Smooth muscle cell (in vitro differentiated cells): ENCODE measurements around the gene GDE1. TPM values are rescaled to one million over a fixed set of nuclear protein-coding genes. Genes with fewer than 3 reads are reported as not detected.

ENCODE experiments used
- DNase-seq: peaks from one replicate; lab custom pipeline; 2025; ENCODE audit not compliant: unreplicated experiment; lab: John Stamatoyannopoulos, UW
- H2AFZ ChIP-seq: fragments of 200-600 bp; sonication (generic); 2 replicates; pipeline ENCODE4 v1.6.0; 2016; ENCODE audit warnings: antibody characterized with exemption, low read depth, mild to moderate bottlenecking
- H3F3A ChIP-seq: fragments of 200-600 bp; sonication (generic); 2 replicates; pipeline ENCODE4 v1.6.0; 2017; ENCODE audit warnings: antibody characterized with exemption, low read depth
- H3K27ac ChIP-seq: fragments of 200-600 bp; sonication (generic); 2 replicates; pipeline ENCODE4 v1.5.1; 2016; ENCODE audit warnings: low read depth, mild to moderate bottlenecking
- H3K27me3 ChIP-seq: fragments of 200-600 bp; sonication (generic); 2 replicates; pipeline ENCODE4 v1.6.1; 2016; ENCODE audit warnings: low read depth, mild to moderate bottlenecking
- H3K36me3 ChIP-seq: fragments of 200-600 bp; sonication (generic); 2 replicates; pipeline ENCODE4 v1.5.1; 2016; ENCODE audit warnings: low read depth
- H3K4me1 ChIP-seq: fragments of 200-600 bp; sonication (generic); 2 replicates; pipeline ENCODE4 v1.5.1; 2016; ENCODE audit warnings: low read depth
- H3K4me2 ChIP-seq: fragments of 200-600 bp; sonication (generic); 2 replicates; pipeline ENCODE4 v1.6.0; 2016; ENCODE audit warnings: mild to moderate bottlenecking
- H3K4me3 ChIP-seq: fragments of 200-600 bp; sonication (generic); 2 replicates; pipeline ENCODE4 v1.5.1; 2016; ENCODE audit warnings: mild to moderate bottlenecking
- H3K79me2 ChIP-seq: fragments of 200-600 bp; sonication (generic); 2 replicates; pipeline ENCODE4 v1.6.0; 2016; ENCODE audit warnings: low read depth, mild to moderate bottlenecking
- H3K9ac ChIP-seq: fragments of 200-600 bp; sonication (generic); 2 replicates; pipeline ENCODE4 v1.6.0; 2016; ENCODE audit warnings: low read depth
- H3K9me3 ChIP-seq: fragments of 200-600 bp; sonication (generic); replicated peaks from 2 replicates; pipeline ENCODE4 v1.5.1; 2016; ENCODE audit warnings: low read depth
- H4K20me1 ChIP-seq: fragments of 200-600 bp; sonication (generic); 2 replicates; pipeline ENCODE4 v1.6.0; 2016; ENCODE audit warnings: low read depth
- WGBS: methylation state at CpG from one replicate; pipeline ENCODE4 v1.1.7; 2016; ENCODE audit warnings: low lambda C conversion rate; 5-methylcytosine and 5-hydroxymethylcytosine counted together
- polyA plus RNA-seq: library from polyadenylated mRNA; unstranded; fragments of >200 nt; fragmentation: Nextera tagmentation; extraction: Ambion mirVana; gene quantifications from 2 replicates; pipeline ENCODE4 v1.2.1, GENCODE V29; 2016
- total RNA-seq: library from RNA; depleted of rRNA; stranded (reverse); fragments of >200 nt; gene quantifications from 2 replicates; pipeline ENCODE4 v1.2.3, GENCODE V29; 2014
- TF ChIP-seq, protein P1 (sequence below): fragments of 200-600 bp; sonication (generic); IDR thresholded peaks from 2 replicates; pipeline ENCODE4 v1.5.1; 2017; ENCODE audit warnings: borderline replicate concordance, mild to moderate bottlenecking, antibody characterized with exemption; ENCODE audit not compliant: insufficient read depth, poor library complexity, severe bottlenecking

The GDE1 gene
- total and polyA plus RNA-seq, 2 experiments from 2014 or later: 43.8 to 46.0 TPM

GRCh38 chr16:19522397-19522732 lies 467 bp upstream of the GDE1 start:
- H3K9me3 ChIP-seq: no peaks in the 10 kb centered on the region
- H3K4me2 ChIP-seq: peak overlapping the region; percentile 85
- H4K20me1 ChIP-seq: peaks cover 14% of the 10 kb centered on the region
- 42% methylated on average over 5 of the region's 5 CpGs for WGBS
- no peak overlapping the region for H3K9ac ChIP-seq
- DNase-seq: no peak
- H3K4me3 ChIP-seq: peak overlapping the region; percentile 86
- peaks cover 24% of the 10 kb centered on the region for H3K79me2 ChIP-seq
- H3F3A ChIP-seq: peaks cover 12% of the 10 kb centered on the region
- H3K36me3 ChIP-seq: no peaks in the 10 kb centered on the region
- H2AFZ ChIP-seq: peak overlapping the region; percentile 54
- peak overlapping the region; percentile 77 for H3K27ac ChIP-seq
- TF ChIP-seq, protein P1, sequence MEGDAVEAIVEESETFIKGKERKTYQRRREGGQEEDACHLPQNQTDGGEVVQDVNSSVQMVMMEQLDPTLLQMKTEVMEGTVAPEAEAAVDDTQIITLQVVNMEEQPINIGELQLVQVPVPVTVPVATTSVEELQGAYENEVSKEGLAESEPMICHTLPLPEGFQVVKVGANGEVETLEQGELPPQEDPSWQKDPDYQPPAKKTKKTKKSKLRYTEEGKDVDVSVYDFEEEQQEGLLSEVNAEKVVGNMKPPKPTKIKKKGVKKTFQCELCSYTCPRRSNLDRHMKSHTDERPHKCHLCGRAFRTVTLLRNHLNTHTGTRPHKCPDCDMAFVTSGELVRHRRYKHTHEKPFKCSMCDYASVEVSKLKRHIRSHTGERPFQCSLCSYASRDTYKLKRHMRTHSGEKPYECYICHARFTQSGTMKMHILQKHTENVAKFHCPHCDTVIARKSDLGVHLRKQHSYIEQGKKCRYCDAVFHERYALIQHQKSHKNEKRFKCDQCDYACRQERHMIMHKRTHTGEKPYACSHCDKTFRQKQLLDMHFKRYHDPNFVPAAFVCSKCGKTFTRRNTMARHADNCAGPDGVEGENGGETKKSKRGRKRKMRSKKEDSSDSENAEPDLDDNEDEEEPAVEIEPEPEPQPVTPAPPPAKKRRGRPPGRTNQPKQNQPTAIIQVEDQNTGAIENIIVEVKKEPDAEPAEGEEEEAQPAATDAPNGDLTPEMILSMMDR: no peak
- no peaks in the 10 kb centered on the region for H3K27me3 ChIP-seq
- peaks cover 11% of the 10 kb centered on the region for H3K4me1 ChIP-seq

- Histone ChIP-seq H3K9ac (peak overlapping the region; percentile 74), H3K4me2 (peak overlapping the region; percentile 85), H3K27ac (peak overlapping the region; percentile 77), H3K4me1 (peaks cover 11% of the 10 kb centered on the region), H3K4me3 (peak overlapping the region; percentile 86), H3F3A (peaks cover 12% of the 10 kb centered on the region), H4K20me1 (peaks cover 14% of the 10 kb centered on the region), H3K9me3 (no peaks in the 10 kb centered on the region), H3K79me2 (peaks cover 16% of the 10 kb centered on the region), H3K27me3 (no peaks in the 10 kb centered on the region), H3K36me3 (peaks cover 5% of the 10 kb centered on the region), H2AFZ (peak overlapping the region; percentile 54)
- WGBS: 18% methylated on average over 8 of the region's 8 CpGs
- TF ChIP-seq, protein P1: no peak
- no peak for DNase-seq
Observed at GRCh38 chr16:19520861-19521331, 1.0 kb downstream of the GDE1 start.

GRCh38 chr16:19518388-19518787 lies 3.5 kb downstream of the GDE1 start:
- no peak overlapping the region for H3K9ac ChIP-seq
- DNase-seq: no peak
- H3K4me3 ChIP-seq: no peak overlapping the region
- H2AFZ ChIP-seq: no peak overlapping the region
- peaks cover 11% of the 10 kb centered on the region for H3K79me2 ChIP-seq
- H3K9me3 ChIP-seq: no peaks in the 10 kb centered on the region
- H4K20me1 ChIP-seq: peaks cover 19% of the 10 kb centered on the region
- H3K4me2 ChIP-seq: no peak overlapping the region
- H3K27me3 ChIP-seq: no peaks in the 10 kb centered on the region
- H3K4me1 ChIP-seq: peaks cover 11% of the 10 kb centered on the region
- WGBS: 75% methylated on average over 2 of the region's 2 CpGs
- no peak overlapping the region for H3K27ac ChIP-seq
- TF ChIP-seq, protein P1: no peak
- peaks cover 6% of the 10 kb centered on the region for H3F3A ChIP-seq
- peaks cover 10% of the 10 kb centered on the region for H3K36me3 ChIP-seq

GRCh38 chr16:19517424-19518089 lies 4.3 kb downstream of the GDE1 start:
- no peaks in the 10 kb centered on the region for H3K9me3 ChIP-seq
- DNase-seq: no peak
- peaks cover 6% of the 10 kb centered on the region for H3F3A ChIP-seq
- peaks cover 11% of the 10 kb centered on the region for H3K4me1 ChIP-seq
- no peak overlapping the region for H3K4me2 ChIP-seq
- whole genome bisulfite sequencing: 85% methylated on average over 8 of the region's 8 CpGs
- H4K20me1 ChIP-seq: peaks cover 19% of the 10 kb centered on the region
- no peak overlapping the region for H3K27ac ChIP-seq
- no peak overlapping the region for H3K4me3 ChIP-seq
- H3K9ac ChIP-seq: no peak overlapping the region
- TF ChIP-seq, protein P1: no peak
- H3K27me3 ChIP-seq: no peaks in the 10 kb centered on the region
- peaks cover 11% of the 10 kb centered on the region for H3K79me2 ChIP-seq
- H3K36me3 ChIP-seq: peaks cover 10% of the 10 kb centered on the region
- H2AFZ ChIP-seq: no peak overlapping the region
